SHP77 treated with DMSO at 0.1 percent for 48 hours (cell line): ENCODE measurements around the gene BGLAP.

ENCODE experiments used
- DNase-seq: peaks from one replicate; lab custom pipeline; 2025; lab: John Stamatoyannopoulos, UW

Gene BGLAP

GRCh38 chr1:156226782-156227181 lies 15.2 kb upstream of the BGLAP start:
- no peak for DNase-seq

DNA sequence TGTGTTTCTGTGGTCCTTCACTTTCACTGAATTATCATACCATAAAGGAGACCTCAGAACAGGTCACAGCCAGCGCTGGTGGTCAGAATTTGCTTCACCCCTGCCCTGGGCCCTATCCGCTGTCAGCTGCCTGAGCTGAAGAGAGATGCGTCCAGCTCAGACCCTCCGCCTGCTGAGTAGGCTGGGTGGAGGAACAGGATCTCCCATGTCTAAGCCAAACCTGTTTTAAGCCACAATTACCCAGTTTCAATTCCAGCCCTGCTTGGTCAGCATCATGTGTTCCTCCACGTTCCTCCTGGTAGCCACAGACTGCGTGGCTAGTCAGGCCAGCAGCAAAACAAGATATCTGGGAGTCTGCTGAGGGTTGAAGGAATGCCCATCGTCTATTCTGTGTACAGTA lies 13.5 kb upstream of the BGLAP start:
- no peak for DNase-seq

DNA sequence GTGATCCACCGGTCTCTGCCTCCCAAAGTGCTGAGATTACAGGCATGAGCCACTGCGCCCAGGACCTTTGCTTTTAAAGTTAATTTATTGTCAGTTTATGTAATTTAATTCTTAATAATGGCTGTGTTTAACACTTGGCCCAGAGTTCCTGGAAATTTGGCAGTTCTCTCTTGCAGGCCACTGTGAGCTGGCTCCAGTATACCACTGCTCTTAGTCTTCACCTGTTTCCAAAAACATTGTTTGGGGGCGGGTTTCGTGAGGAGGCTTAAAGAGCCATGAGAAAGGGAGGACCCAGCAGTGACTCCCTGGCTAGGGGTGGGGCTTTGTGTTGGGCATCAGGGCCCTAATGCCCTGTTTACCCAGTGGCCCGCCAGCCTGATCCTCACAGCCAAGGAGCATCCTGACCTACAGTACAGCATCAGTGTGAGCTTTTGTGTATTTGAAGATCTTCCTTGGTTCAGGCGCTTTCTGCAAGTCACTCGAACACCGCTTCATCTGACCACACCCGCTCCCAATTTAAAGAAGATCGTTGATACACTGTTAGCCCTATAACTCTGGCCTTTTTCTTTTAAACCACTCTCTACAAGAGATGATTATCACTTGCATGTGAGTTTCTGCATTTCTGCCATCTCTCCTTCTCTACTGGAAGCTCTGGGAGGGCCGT lies 12.0 kb upstream of the BGLAP start:
- no peak for DNase-seq

DNA sequence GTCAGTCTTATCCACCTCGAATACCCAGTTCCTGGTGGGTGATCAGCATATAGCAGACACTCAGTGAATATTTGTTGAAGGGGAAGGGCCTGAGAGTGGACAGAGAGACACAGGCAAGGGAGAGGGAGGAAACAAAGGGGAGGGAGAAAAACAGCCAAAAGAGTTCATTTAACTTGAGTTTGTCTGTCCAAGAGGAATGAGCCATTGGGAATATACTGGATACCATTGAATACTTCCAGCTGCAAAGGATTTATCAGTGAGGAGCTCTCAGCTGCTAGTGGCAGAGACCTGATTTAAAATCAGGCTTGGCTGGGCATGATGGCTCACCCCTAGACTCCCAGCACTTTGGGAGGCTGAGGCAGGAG lies 11.5 kb upstream of the BGLAP start:
- no peak for DNase-seq

DNA sequence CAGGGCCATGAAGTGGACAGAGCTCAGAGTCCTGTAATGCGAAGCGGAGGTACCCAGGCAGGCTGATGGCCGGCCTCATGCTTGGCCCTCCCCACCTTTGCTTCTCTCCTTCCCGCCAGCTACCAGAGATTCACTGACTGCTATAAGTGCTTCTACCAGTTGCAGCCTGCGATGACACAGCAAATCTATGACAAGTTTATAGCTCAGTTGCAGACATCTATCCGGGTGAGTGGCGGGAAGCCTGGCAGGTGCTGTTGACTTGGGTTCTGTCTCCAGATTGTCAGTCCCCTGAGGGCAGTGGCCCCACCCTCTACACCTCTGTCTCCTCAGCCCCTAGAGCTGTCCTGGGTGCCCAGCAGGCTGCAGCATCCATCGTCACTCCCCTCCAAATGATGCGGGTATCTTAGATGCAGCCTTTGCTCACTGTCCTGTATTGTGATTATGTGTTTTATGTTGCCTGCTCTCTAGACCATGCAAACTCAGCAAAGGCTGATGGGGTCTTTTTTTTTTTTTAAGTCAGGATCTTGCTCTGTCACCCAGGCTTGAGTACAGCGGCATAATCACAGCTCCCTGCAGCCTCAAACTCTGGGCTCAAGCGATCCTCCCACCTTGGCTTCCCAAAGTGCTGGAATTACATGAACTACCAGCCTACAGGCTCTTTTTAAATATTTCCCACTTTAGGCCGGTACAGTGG lies 9.6 kb upstream of the BGLAP start:
- peak; percentile 28 for DNase-seq

DNA sequence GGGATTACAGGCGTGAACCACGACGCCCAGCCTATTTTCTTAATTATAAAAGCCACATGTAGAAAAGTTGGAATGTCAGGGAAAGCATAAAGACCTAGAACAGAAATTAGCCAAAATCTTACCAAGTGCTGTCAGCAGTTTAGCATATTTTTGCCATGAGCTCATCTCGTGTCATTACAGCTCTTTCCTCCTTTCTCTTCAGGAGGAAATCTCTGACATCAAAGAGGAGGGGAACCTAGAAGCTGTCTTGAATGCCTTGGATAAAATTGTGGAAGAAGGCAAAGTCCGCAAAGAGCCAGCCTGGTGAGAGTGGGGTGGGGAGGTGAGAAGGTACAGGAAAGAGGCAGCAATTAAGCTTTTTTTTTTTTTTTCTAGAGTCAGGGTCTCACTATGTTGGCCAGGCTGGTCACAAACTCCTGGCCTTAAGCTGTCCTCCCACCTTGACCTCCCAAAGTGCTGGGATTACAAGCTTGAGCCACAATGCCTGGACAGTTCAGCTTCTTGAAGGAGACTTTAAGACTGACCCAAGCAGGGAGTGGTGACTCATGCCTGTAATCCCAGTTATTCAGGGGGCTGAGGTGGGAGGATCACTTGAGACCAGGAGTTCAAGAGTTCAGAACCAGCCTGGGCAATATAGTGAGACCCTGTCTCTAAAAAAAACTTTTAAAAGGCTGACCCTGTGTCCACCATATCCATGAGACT lies 8.4 kb upstream of the BGLAP start:
- no peak for DNase-seq

DNA sequence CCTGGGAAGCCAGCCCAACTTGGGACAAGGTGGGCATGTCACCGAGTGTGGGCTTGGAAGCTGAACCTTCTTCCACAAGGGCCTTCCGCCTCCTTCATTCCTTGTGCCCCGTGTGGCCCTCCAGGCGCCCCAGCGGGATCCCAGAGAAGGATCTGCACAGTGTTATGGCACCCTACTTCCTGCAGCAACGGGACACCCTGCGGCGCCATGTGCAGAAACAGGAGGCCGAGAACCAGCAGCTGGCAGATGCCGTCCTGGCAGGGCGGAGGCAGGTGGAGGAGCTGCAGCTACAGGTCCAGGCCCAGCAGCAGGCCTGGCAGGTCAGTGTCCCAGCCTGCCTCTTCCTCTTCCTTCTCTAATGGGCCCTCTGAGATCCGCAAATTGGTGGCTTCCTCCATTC lies 5.8 kb upstream of the BGLAP start:
- DNase-seq = no peak

DNA sequence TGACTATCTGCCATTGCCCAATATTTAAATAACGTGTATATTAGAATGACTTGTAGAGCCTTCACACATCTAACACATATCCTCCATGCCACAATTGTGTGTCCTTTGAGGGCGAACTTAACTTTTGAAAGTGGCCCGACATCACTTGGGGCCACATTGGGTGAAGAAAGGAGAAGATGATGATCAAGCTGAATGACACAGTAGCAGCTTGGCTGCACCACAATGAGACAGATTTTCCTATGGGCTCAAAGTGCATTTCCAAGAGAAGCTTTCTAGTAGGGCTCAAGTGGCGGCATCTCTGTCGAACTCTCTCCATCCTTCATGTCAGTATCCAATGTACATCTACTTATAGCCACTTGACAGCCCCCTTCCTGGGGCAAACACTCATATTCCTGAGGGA lies 3.7 kb upstream of the BGLAP start:
- DNase-seq = no peak

GRCh38 chr1:156241311-156241811 lies 623 bp upstream of the BGLAP start:
- DNase-seq = no peak

DNA sequence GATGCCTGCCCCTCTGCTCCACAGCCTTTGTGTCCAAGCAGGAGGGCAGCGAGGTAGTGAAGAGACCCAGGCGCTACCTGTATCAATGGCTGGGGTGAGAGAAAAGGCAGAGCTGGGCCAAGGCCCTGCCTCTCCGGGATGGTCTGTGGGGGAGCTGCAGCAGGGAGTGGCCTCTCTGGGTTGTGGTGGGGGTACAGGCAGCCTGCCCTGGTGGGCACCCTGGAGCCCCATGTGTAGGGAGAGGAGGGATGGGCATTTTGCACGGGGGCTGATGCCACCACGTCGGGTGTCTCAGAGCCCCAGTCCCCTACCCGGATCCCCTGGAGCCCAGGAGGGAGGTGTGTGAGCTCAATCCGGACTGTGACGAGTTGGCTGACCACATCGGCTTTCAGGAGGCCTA lies 754 bp downstream of the BGLAP start:
- no peak for DNase-seq

DNA sequence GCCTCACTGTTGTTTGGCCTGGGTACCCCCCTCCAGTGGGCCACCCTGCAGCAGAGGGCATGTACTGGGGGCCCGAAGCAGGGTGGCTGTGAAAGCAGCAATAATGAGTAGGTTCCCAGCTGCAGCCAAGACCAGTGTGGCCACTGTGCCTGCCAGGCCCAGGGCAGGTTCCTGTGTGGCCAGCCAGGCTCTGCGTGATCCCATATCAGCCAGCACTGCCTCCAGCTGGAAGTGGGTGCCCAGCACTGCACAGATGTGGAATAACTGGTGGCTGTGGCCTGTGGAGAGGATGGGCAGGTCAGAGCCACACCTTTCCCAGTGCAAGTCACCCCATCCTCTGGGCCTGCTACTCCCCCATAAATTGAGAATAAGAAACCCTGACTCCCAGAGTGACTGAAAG lies 2.1 kb downstream of the BGLAP start:
- DNase-seq = no peak

DNA sequence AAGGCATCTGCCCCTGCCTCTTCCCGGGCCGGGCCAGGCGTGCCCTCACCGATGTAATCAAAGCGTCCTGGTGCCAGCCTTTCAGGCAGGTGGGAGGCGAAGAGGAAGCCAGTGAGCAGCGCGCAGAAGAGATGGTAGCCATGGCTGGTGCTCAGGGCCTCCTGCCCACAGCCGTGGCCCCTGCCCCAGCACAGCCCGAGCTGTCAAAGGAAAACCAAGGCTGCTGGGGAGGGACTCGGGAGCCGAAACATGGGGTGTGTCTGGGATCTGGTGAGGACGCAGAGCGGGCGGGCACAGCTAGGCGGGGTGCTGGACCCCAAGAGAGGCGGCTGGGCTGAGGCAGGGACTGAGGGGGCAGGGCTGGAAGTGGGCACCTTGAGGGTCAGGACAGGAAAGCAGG lies 2.7 kb downstream of the BGLAP start:
- DNase-seq = no peak

DNA sequence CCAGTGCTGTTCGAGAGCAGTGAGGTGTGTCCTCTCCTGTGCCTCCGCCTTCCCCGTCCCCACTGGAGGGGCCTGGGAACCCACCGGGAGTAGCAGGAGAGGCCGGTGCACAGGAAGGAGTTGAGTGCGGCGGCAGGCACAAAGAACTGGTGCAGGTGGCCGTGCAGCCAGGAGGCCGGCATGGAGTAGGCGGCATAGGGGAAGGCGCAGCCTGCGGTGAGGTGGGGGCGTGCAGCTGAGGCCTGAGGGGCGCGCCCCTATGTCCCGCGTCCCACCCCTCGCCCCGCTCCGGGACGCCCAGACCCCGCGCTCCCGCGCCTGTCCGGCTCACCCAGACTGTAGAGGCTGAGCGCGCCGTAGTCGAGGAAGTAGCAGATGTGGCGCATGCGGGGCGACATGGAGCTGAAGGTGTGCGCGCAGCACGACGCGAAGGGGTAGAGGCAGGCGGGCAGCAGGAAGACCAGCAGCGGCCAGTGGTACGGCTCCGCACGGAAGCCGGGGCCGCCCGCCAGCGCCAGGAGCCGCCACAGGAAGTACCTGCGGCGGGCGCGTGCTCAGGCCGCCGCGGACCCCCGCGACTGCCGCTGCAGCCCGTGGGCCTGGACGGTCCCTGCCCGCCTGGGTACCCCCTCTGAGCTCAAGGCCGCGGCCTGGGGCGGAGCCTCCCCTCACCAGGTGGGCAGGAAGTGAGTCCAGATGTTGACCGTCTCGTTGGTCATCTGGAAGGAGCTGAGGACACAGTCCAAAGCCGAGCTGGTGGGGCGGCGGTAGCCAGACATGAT lies 3.7 kb downstream of the BGLAP start:
- DNase-seq = no peak

DNA sequence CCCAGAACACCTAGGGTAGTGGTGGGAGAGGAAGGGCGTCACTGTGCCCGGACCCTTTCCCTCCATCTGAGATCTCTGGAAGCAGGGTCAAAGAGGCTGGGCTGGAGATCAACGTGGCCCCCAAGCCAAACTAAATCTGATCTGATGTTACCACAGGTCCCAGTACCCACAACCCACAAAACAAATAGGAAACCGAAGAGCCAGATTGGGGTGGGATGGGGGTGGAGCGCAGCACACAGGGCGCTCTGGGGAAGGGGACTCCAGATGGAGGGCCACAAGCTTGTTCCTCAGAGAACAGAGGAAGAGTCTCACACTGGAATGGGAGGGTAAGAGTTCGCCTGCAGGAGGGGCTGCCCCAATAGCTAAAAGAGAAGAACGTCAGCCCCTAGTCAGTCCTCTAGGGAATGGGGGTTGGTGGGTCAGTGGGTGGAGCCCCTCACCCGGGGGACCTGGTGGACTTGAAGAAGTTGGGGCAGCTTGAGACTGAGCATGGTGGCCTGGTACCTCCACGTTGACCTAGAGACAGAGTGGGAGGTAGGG lies 4.3 kb downstream of the BGLAP start:
- DNase-seq = no peak

GRCh38 chr1:156246781-156247459 lies 4.9 kb downstream of the BGLAP start:
- DNase-seq = no peak

- no peak for DNase-seq
These were observed 5.7 kb downstream of the BGLAP start, which contains the start of gene PAQR6 for GRCh38 chr1:156247460-156248322. Gene PAQR6, minus strand, starts transcription at chr1:156248056. Its CDS starts 1,325 bp downstream, at chr1:156246731.

- no peak for DNase-seq
These were observed 6.3 kb downstream of the BGLAP start for GRCh38 chr1:156248323-156248683.

DNA sequence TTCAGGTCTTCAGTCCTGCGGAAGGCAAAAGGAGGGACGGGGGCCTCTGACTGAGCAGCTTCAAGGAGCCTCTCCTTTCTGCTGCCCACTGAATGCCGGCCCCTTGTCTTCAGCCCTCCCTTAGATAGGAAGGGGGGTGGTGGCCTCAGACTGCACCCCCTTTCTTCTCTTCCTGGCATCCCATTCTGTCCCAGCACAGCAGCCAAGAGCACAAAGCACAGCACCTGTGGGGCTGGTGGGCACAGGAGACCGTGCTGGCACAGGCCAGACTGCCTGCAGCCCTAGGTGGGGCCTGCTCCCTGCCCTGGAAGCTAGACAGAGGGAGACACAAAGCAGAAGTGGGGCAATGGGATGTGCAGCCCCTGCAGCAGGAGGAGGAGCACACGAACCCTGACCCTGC lies 7.6 kb downstream of the BGLAP start:
- no peak for DNase-seq

DNA sequence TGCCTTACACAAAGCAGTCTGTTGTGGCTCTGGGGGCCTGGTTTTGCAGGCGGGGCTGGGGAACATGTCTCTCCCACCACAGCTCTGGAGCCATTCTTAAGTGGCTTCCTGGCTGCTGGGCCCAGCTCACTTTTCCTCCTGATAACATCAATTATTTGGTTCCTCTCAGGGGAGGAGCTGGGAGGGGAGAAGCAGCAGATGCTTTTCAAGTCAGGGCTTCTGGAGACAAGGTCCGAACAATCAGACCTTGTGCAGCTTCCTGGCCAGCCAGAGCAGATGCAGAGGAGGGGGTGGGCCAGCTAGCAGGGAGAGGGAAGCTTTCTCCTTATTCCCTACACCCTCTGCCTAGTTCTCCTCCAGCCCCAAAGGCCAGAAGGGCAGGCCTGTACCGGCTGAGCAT lies 9.5 kb downstream of the BGLAP start:
- DNase-seq = no peak

DNA sequence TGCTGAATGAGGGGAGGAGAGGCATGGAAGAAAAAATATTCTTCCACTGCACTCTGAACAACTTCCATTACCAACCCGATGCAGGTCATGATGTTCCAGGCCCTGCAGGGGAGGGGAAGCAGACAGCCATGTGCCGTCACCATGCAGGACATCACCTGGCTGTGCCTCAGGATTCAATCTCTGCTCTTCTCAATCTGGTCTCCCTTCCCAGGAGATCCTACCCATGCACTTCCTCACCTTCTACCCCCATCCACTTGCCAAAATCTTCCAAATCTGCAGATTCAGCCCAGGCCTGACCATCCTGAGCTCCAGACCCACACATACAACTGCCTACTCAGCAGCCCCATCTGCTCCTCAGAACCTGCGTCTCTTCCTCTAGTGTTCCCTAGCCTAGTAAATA lies 11.7 kb downstream of the BGLAP start:
- DNase-seq = no peak

DNA sequence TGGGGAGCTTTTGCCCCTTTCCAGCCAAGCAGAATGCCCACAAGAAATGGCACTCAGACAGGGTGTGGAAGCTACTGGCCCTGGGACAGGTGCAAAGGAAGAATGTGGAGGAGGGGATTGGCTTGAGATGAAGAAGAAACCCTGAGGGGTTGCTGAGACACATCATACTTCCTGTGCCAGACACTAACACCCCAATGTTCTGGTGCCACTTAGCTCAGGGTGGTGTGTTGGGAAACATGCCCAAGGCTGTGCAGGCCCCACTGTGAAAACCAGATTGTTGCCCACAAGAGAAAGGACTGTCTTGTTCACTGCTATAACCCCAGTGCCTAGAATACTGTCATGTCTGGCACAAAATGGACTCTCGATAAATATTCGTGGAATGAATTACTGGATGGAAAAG lies 15.7 kb downstream of the BGLAP start:
- no peak for DNase-seq
